Prostate gland (tissue), 2 donors: ENCODE measurements around the gene PLEKHA7. TPM values are rescaled to one million over a fixed set of nuclear protein-coding genes. Genes with fewer than 3 reads are reported as not detected.

Experiments
- DNase-seq: peaks from one replicate; pipeline ENCODE4 v3.0.0-alpha.2; 2019; ENCODE audit warnings: low spot score
- H3K27ac ChIP-seq, 2 donors: fragments of 200-600 bp; sonication (generic); 2 replicates each; pipeline ENCODE4 v1.5.1; 2017 to 2019
- H3K27me3 ChIP-seq: fragments of 200-600 bp; sonication (generic); replicated peaks from 2 replicates; pipeline ENCODE4 v1.5.1; 2019; ENCODE audit not compliant: insufficient read depth
- H3K36me3 ChIP-seq, 2 donors: fragments of 200-600 bp; sonication (generic); 1 replicate in 1 of 2; 2 replicates in 1 of 2; pipeline versions ENCODE4 v1.5.1 to v1.8.1; 2017 to 2019
- H3K4me1 ChIP-seq: fragments of 200-600 bp; sonication (generic); replicated peaks from 2 replicates; pipeline ENCODE4 v1.5.1; 2019
- H3K4me3 ChIP-seq, 2 donors: fragments of 200-600 bp; sonication (generic); 2 replicates each; pipeline ENCODE4 v1.5.1; 2017 to 2019
- H3K9me3 ChIP-seq: fragments of 200-600 bp; sonication (generic); 2 replicates; pipeline ENCODE4 v1.5.1; 2017
- POLR2A ChIP-seq: fragments of 450-650 bp; IDR thresholded peaks from one replicate; pipeline ENCODE4 v1.6.1; 2016; ENCODE audit warnings: antibody characterized with exemption, mild to moderate bottlenecking
- POLR2AphosphoS5 ChIP-seq: sonication (generic); formaldehyde crosslinking; IDR thresholded peaks from one replicate; pipeline ENCODE4 v1.6.1; 2017; ENCODE audit warnings: antibody characterized with exemption
- WGBS: methylation state at CpG from one replicate; pipeline ENCODE4 v1.1.5; 2018; 5-methylcytosine and 5-hydroxymethylcytosine counted together
- intact Hi-C: fragments of 100-400 bp; cut with DNase I; formaldehyde crosslinking; loops from one replicate; pipeline ENCODE4 v1.14.2; 2022
- total RNA-seq, 2 donors: library from RNA; depleted of rRNA; stranded (reverse); fragments of >200 nt; gene quantifications; one replicate each; pipeline ENCODE4 v1.1.0, GENCODE V29; 2016
- TF ChIP-seq, protein P1 (sequence below), 4 experiments: fragments of 200-600 bp in 2 of 4; fragments of 450-650 bp in 2 of 4; sonication (generic) in 2 of 4; IDR thresholded peaks; 1 replicate in 3 of 4; 2 replicates in 1 of 4; pipeline ENCODE4 v1.5.1; 2016 to 2019; ENCODE audit warnings: antibody characterized with exemption in 4 of 4, mild to moderate bottlenecking in 2 of 4, moderate library complexity in 2 of 4

Gene PLEKHA7
- total RNA-seq, 2 donors from 2014 or later = 14.6 to 38.3 TPM

GRCh38 chr11:16784666-16785065, 229.5 kb downstream of the PLEKHA7 start:
- H3K36me3 ChIP-seq = no peaks in the 10 kb centered on the region
- no peaks in the 10 kb centered on the region for H3K9me3 ChIP-seq
- intact Hi-C loops = loop anchor here (10.0 kb wide), 1 partner anchor 280 kb away; no protein-coding TSS in a partner anchor
- no peak for DNase-seq
- no peaks in the 10 kb centered on the region for H3K4me1 ChIP-seq
- H3K27me3 ChIP-seq = no peaks in the 10 kb centered on the region
- H3K27ac ChIP-seq = no peak overlapping the region
- TF ChIP-seq, protein P1, sequence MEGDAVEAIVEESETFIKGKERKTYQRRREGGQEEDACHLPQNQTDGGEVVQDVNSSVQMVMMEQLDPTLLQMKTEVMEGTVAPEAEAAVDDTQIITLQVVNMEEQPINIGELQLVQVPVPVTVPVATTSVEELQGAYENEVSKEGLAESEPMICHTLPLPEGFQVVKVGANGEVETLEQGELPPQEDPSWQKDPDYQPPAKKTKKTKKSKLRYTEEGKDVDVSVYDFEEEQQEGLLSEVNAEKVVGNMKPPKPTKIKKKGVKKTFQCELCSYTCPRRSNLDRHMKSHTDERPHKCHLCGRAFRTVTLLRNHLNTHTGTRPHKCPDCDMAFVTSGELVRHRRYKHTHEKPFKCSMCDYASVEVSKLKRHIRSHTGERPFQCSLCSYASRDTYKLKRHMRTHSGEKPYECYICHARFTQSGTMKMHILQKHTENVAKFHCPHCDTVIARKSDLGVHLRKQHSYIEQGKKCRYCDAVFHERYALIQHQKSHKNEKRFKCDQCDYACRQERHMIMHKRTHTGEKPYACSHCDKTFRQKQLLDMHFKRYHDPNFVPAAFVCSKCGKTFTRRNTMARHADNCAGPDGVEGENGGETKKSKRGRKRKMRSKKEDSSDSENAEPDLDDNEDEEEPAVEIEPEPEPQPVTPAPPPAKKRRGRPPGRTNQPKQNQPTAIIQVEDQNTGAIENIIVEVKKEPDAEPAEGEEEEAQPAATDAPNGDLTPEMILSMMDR (IDR thresholded peaks at IDR 0.05) = no peak
- no peak for TF ChIP-seq POLR2AphosphoS5
- TF ChIP-seq POLR2A = no peak
- no peak overlapping the region for H3K4me3 ChIP-seq
- WGBS = 76% methylated on average over 2 of the region's 2 CpGs

DNA sequence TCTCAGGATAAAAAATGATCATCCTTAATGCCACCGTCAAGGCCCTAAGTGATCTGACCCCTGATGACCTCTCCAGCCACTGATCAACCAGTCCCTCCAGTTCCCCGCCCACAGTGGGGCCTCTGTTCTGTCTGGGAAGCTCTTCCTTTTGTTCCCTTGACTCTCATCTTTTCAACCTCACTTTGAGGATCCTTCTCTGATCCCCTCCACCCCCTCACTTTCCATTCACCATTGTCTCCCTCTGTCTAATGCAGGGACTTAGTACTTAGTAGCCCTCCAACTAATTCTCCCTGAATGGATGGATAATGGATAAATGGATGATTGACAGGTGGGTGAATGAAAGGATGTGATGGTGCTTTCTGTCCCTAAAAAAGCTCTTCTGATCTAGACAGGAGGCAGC, 230.1 kb downstream of the PLEKHA7 start:
- H3K36me3 ChIP-seq = no peaks in the 10 kb centered on the region
- no peaks in the 10 kb centered on the region for H3K4me1 ChIP-seq
- no peak overlapping the region for H3K4me3 ChIP-seq
- 72% methylated on average over 2 of the region's 2 CpGs for WGBS
- no peak for DNase-seq
- H3K27ac ChIP-seq = no peak overlapping the region
- H3K9me3 ChIP-seq = no peaks in the 10 kb centered on the region
- intact Hi-C loops = loop anchor here (10.0 kb wide), 1 partner anchor 281 kb away; no protein-coding TSS in a partner anchor
- TF ChIP-seq POLR2A (no peak), POLR2AphosphoS5 (no peak)
- TF ChIP-seq, protein P1 (IDR thresholded peaks at IDR 0.05) = no peak
- H3K27me3 ChIP-seq = no peaks in the 10 kb centered on the region

DNA sequence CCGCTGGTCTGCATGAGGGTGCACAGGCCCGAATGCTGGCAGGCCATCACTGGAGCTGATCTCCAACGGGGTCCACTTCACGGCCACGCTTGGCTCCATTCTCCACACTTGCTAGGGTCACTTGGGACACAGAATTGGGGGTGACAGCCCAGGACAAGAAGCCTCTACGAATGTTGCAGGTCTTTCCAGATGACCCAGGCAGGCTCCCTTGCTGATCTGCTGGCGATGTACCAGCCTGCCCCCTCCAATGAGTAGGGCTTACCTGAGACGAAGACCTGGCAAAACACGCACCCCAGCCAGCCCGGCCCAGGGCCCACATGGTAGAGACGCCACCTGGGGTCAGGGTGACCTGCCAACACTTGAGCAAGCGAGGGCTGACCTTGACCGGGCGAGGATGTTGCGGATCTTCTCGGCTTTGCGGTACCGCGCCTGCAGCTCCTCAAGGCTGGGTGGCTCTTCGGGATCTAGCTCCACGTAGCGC, 230.9 kb downstream of the PLEKHA7 start:
- no peak for TF ChIP-seq POLR2AphosphoS5
- TF ChIP-seq, protein P1 (IDR thresholded peaks at IDR 0.05) = no peak
- TF ChIP-seq POLR2A = no peak
- Histone ChIP-seq H3K36me3 (no peaks in the 10 kb centered on the region), H3K27me3 (no peaks in the 10 kb centered on the region), H3K4me3 (no peak overlapping the region), H3K4me1 (no peaks in the 10 kb centered on the region), H3K27ac (no peak overlapping the region), H3K9me3 (no peaks in the 10 kb centered on the region)
- 94% methylated on average over 22 of the region's 22 CpGs for WGBS
- intact Hi-C loops = loop anchor here (10.0 kb wide), 1 partner anchor 281 kb away; no protein-coding TSS in a partner anchor
- DNase-seq = no peak

DNA sequence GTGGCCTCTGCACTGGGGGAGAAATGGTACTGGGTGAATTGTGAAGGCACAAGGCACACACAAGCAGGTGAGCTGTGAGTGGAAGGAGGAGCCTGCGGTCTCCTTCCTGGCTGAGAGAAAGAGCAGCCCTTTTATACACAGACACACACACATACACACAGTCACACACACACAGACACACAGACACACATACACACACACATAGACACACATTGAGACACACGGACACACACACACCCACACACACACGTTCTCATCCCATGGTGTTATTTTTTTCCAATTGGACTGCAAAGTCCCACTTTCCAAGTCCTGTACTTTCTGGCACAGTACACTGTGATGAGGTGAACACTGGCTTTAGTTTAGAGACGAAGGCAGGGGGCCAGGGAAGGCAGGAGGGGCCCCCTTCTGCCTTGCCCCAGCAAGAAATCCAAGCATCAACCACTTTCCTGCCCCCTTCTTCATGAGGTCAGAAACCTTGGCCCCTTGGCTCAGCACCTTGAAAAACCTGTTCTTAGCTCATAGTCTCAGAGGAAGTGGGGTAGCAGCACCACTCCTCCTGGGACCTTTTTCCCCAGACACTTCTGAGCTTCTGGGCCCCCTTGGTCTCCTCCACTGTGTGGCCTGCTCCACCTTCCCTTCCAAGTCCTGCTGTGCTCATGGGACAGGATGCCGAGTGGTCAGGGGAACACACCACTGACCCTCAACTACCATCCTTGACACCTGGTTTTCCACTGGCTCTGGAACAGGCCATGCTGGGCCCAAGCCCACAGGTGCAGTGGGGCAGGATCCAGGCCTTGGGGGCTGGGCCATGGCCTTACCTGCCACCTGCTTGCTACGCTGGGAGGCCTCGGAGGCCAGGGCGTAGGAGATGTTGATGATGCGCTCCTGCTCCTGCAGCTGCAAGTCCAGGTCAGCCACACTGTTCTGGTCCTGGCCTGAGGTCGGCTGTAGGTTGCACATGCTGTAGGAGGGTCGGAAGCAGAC, 232.0 kb downstream of the PLEKHA7 start:
- H3K27ac ChIP-seq = no peak overlapping the region
- 67% methylated on average over 11 of the region's 11 CpGs for WGBS
- no peaks in the 10 kb centered on the region for H3K36me3 ChIP-seq
- intact Hi-C loops = loop anchor here (10.0 kb wide), 1 partner anchor 283 kb away; no protein-coding TSS in a partner anchor
- no peaks in the 10 kb centered on the region for H3K27me3 ChIP-seq
- no peak overlapping the region for H3K4me3 ChIP-seq
- H3K9me3 ChIP-seq = no peaks in the 10 kb centered on the region
- DNase-seq = no peak
- H3K4me1 ChIP-seq = no peaks in the 10 kb centered on the region
- TF ChIP-seq, protein P1 (IDR thresholded peaks at IDR 0.05) = no peak
- no peak for TF ChIP-seq POLR2A
